Measurements from ENCODE around the gene PCDHGB3.
"Not testable (repeated sequence)": the region's sequence is repeated elsewhere in the genome, so short reads cannot be mapped to it uniquely, and the experiment has no call there.

Gene PCDHGB3

DNA sequence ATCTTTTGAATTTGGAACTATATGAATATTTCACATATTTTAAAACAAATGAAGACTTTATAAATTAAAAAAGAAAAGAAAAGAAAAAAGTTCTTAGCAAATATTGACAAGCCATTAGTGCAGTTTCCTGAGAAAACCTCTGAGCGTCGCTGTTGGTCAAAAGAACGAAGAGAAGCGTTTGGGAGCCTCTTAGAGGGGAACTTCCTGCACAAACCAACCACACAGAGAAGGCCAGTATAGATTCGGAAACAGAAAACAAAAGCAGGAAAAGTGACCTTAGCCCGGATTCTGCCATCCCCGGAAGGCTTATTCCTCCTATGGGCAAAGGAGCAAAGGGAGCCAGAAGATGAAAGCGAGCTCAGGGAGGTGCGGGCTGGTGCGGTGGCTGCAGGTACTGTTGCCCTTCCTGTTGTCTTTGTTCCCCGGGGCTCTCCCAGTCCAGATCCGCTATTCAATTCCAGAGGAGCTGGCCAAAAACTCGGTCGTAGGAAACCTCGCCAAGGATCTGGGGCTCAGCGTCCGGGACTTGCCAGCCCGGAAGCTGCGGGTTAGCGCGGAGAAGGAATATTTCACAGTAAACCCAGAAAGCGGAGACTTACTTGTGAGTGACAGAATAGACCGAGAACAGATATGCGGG, 10.1 kb upstream of the PCDHGB3 start, which contains the start of gene PCDHGB2:
Gene PCDHGB2 (plus strand): TSS at position 205 of the 637 bp plus-strand sequence. CDS start 142 bp downstream, at position 347.
- no peak for DNase-seq (ENCODE audit: low read depth)

DNA sequence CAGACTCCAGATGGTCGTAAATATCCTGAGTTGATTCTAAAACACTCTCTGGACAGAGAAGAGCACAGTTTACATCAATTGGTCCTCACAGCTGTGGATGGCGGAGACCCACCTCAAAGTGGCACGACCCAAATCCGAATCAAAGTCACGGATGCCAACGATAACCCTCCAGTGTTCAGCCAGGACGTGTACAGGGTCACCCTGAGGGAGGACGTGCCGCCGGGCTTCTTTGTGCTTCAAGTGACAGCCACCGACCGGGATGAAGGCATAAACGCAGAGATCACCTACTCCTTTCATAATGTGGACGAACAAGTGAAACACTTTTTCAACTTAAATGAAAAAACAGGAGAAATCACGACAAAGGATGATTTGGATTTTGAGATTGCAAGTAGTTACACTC, 9.4 kb upstream of the PCDHGB3 start:
- no peak for DNase-seq (ENCODE audit: low read depth)

- no peak for DNase-seq (ENCODE audit: low read depth)
These were observed 7.3 kb upstream of the PCDHGB3 start for GRCh38 chr5:141362719-141363118.

GRCh38 chr5:141363952-141364660, 5.9 kb upstream of the PCDHGB3 start, which contains the start of gene PCDHGA5:
PCDHGA5 (plus strand) TSS chr5:141364162; CDS start chr5:141364331, 169 bp downstream.
- no peak for DNase-seq (ENCODE audit: low read depth)

DNA sequence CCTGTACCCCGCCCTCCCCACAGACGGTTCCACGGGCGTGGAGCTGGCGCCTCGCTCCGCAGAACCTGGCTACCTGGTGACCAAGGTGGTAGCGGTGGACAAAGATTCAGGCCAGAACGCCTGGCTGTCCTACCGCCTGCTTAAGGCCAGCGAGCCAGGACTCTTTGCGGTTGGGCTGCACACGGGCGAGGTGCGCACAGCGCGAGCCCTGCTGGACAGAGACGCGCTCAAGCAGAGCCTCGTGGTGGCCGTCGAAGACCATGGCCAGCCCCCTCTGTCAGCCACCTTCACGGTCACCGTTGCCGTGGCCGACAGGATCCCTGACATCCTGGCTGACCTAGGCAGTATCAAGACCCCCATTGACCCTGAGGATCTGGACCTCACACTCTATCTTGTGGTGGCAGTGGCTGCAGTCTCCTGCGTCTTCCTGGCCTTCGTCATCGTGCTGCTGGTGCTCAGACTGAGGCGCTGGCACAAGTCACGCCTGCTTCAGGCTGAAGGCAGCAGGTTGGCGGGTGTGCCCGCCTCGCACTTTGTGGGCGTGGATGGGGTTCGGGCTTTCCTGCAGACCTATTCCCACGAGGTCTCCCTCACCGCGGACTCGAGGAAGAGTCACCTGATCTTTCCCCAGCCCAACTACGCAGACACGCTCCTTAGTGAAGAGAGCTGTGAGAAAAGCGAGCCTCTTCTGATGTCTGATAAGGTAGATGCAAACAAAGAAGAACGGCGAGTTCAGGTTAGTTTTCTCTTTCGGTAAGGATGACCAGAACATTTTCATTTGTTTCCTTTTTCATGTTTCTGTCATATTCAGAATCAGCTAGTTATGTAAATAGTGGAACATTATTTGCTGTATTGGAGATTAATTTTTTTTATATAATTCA, 3.8 kb upstream of the PCDHGB3 start:
- DNase-seq (ENCODE audit: low read depth), result no peak

DNA sequence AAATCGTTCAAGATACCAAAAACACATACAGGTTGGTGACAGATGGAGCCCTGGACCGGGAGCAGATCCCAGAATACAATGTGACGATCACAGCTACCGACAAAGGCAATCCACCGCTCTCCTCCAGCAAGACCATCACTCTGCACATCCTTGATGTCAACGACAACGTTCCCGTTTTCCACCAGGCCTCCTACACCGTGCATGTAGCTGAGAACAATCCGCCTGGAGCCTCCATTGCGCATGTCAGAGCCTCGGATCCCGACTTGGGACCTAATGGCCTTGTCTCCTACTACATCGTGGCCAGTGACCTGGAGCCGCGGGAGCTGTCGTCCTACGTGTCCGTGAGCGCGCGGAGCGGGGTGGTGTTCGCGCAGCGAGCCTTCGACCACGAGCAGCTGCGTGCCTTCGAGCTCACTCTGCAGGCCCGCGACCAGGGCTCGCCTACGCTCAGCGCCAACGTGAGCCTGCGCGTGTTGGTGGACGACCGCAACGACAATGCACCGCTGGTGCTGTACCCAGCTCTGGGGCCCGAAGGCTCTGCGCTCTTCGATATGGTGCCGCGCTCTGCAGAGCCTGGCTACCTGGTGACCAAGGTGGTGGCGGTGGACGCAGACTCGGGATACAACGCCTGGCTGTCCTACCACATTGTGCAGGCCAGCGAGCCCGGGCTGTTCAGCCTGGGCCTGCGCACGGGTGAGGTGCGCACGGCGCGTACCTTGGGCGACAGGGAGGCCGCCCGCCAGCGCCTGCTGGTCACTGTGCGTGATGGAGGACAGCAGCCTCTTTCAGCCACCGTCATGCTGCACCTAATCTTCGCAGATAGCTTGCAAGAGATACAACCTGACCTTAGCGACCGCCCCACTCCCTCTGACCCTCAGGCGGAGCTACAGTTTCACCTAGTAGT, 1.8 kb downstream of the PCDHGB3 start:
- no peak for DNase-seq (ENCODE audit: low read depth)

DNA sequence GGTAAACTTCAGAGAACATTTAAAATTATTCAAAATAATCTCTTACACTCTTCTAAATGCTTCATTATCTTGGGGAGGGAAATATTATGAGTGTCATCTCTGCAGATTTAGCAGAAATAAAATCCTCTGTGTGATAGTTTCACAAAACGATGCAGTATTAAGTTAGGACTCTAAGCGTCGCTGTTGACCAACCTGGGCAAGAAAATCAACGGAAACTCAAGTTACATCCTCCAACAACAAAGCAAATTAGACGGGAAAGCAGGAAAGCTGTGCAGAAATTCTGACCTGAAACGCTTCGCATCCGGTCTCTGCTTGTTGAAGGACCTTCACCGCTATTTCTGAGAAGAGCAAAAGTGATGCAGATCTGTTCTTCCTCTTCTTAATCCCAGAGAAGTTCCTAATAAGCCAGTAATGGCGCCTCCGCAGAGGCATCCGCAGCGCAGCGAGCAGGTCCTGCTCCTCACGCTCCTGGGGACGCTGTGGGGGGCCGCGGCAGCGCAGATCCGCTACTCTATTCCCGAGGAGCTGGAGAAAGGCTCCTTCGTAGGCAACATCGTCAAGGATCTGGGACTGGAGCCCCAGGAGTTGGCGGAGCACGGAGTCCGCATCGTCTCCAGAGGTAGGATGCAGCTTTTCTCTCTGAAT, 3.8 kb downstream of the PCDHGB3 start, which contains the start of gene PCDHGA6:
Gene PCDHGA6 (plus strand): TSS at position 219 of the 645 bp plus-strand sequence. CDS start 193 bp downstream, at position 412.
- no peak for DNase-seq (ENCODE audit: low read depth)

GRCh38 chr5:141374627-141375026, 4.6 kb downstream of the PCDHGB3 start:
- DNase-seq (ENCODE audit: low read depth), result no peak

DNA sequence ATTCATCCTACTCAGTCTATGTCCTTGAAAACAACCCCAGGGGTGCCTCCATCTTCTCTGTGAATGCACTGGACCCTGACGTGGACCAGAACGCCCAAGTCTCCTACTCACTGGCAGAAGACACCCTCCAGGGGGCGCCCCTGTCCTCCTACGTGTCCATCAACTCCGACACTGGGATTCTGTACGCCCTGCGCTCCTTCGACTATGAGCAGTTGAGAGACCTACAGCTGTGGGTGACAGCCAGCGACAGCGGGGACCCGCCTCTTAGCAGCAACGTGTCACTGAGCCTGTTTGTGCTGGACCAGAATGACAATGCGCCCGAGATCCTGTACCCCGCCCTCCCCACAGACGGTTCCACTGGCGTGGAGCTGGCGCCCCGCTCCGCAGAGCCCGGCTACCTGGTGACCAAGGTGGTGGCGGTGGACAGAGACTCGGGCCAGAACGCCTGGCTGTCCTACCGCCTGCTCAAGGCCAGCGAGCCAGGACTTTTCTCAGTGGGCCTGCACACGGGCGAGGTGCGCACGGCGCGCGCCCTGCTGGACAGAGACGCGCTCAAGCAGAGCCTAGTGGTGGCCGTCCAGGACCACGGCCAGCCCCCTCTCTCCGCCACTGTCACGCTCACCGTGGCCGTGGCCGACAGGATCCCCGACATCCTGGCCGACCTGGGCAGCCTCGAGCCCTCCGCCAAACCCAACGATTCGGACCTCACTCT, 5.6 kb downstream of the PCDHGB3 start:
- DNase-seq (ENCODE audit: low read depth), result not testable (repeated sequence)

DNA sequence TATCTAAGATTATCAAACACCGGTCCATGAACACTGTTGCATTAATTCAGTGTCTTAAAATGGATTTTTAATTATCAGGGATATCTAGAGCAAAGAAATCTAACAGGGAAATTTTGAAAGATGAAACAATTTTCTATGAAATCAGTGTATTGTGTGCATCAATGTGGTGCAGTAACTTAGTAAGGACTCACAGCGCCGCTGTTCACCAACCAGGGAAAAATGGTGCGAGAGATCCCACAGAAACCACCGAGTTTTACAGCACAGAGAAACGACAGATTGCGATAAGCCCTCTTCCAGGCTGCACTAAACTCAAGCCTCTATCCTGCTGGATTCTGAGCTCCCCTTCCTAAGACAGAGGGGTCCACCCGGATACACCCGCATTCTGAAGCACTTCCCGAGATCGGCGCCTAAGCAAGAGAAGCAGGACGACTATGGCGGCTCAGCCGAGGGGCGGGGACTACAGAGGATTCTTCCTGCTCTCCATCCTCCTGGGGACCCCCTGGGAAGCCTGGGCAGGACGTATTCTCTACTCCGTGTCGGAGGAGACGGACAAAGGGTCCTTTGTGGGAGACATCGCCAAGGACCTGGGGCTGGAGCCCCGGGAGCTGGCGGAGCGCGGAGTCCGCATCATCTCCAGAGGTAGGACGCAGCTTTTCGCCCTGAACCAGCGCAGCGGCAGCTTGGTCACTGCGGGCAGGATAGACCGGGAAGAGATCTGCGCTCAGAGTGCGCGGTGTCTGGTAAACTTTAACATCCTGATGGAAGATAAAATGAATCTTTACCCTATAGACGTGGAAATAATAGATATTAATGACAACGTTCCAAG, 12.6 kb downstream of the PCDHGB3 start, which contains the start of gene PCDHGA7:
Gene PCDHGA7 (plus strand): TSS at position 274 of the 826 bp plus-strand sequence. CDS start 158 bp downstream, at position 432.
- no peak for DNase-seq (ENCODE audit: low read depth)

GRCh38 chr5:141383345-141383744, 13.3 kb downstream of the PCDHGB3 start:
- DNase-seq (ENCODE audit: low read depth), result no peak

- no peak for DNase-seq (ENCODE audit: low read depth)
These were observed 14.6 kb downstream of the PCDHGB3 start for GRCh38 chr5:141384471-141385267.

- not testable (repeated sequence) for DNase-seq (ENCODE audit: low read depth)
These were observed 17.7 kb downstream of the PCDHGB3 start, which contains the start of gene PCDHGB4 for GRCh38 chr5:141387557-141388311. PCDHGB4 (plus strand) TSS chr5:141387698; CDS start chr5:141387885, 187 bp downstream.

GRCh38 chr5:141388661-141389060, 18.6 kb downstream of the PCDHGB3 start:
- no peak for DNase-seq (ENCODE audit: low read depth)

DNA sequence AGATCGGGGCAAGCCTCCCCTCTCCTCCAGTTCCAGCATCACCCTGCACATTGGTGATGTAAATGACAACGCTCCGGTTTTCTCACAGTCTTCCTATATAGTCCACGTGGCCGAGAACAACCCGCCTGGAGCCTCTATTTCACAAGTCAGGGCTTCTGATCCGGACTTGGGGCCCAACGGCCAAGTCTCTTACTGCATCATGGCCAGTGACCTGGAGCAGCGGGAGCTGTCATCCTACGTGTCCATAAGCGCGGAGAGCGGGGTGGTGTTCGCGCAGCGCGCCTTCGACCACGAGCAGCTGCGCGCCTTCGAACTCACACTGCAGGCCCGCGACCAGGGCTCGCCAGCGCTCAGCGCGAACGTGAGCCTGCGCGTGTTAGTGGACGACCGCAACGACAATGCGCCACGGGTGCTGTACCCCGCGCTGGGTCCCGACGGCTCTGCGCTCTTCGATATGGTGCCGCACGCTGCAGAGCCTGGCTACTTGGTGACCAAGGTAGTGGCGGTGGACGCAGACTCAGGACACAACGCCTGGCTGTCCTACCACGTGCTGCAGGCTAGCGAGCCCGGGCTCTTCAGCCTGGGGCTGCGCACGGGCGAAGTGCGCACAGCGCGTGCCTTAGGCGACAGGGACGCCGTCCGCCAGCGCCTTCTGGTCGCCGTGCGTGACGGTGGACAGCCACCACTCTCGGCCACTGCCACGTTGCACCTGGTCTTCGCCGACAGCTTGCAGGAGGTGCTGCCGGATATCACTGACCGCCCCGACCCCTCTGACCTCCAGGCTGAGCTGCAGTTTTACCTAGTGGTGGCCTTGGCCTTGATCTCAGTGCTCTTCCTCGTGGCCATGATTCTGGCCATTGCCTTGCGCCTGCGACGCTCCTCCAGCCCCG, 19.4 kb downstream of the PCDHGB3 start:
- no peak for DNase-seq (ENCODE audit: low read depth)
